Body of pancreas (tissue), 4 donors: ENCODE results near the gene ANKRD22. TPM values are rescaled to one million over a fixed set of nuclear protein-coding genes. Genes with fewer than 3 reads are reported as not detected.

Source experiments
- ATAC-seq: fragments of 150-250 bp; one replicate; pipeline ENCODE4 v1.9.1; 2016
- DNase-seq, 4 donors: peaks; one replicate each; pipeline ENCODE4 v3.0.0-alpha.2; 2019
- H3K27ac ChIP-seq, 4 donors: fragments of 200-600 bp; sonication (generic); 1 replicate in 3 of 4; 2 replicates in 1 of 4; pipeline versions ENCODE4 v1.5.1 to v1.6.1; 2016 to 2019; ENCODE audit warnings: mild to moderate bottlenecking in 1 of 4, mixed read lengths in 1 of 4, moderate library complexity in 1 of 4
- H3K27me3 ChIP-seq, 2 donors: fragments of 200-600 bp; sonication (generic); one replicate each; pipeline ENCODE4 v1.6.0; 2016; ENCODE audit warnings: mild to moderate bottlenecking in 1 of 2
- H3K36me3 ChIP-seq, 2 donors: fragments of 200-600 bp; sonication (generic); replicated peaks in 1 of 2; 2 replicates each; pipeline ENCODE4 v1.5.1; 2016; ENCODE audit warnings: low read depth in 2 of 2; ENCODE audit not compliant: insufficient read depth in 1 of 2
- H3K4me1 ChIP-seq: fragments of 200-600 bp; sonication (generic); one replicate; pipeline ENCODE4 v1.6.0; 2016
- H3K4me3 ChIP-seq, 2 donors: fragments of 200-600 bp; sonication (generic); 1 replicate in 1 of 2; 2 replicates in 1 of 2; pipeline ENCODE4 v1.5.1; 2016 to 2019
- H3K9me3 ChIP-seq, 3 donors: fragments of 200-600 bp; sonication (generic); 1 replicate in 2 of 3; 2 replicates in 1 of 3; pipeline ENCODE4 v1.5.1; 2016
- POLR2A ChIP-seq, 3 donors: fragments of 450-650 bp; IDR thresholded peaks; one replicate each; pipeline ENCODE4 v1.6.1; 2016; ENCODE audit warnings: antibody characterized with exemption in 3 of 3, mild to moderate bottlenecking in 2 of 3
- WGBS, 2 donors: methylation state at CpG; one replicate each; pipeline ENCODE4 v1.1.5; 2017; 5-methylcytosine and 5-hydroxymethylcytosine counted together
- intact Hi-C: fragments of 100-400 bp; cut with DNase I; formaldehyde crosslinking; loops from one replicate; pipeline ENCODE4 v1.15.1; 2023
- total RNA-seq, 2 donors: library from RNA; depleted of rRNA; stranded (reverse); fragments of >200 nt; gene quantifications; one replicate each; pipeline ENCODE4 v1.1.0, GENCODE V29; 2016
- TF ChIP-seq, protein P1 (sequence below), 7 experiments: fragments of 450-650 bp in 4 of 7; fragments of 200-600 bp in 3 of 7; sonication (generic) in 3 of 7; IDR thresholded peaks; one replicate each; pipeline ENCODE4 v1.5.1; 2016 to 2019; ENCODE audit warnings: antibody characterized with exemption in 7 of 7

Gene ANKRD22
- total RNA-seq, 2 donors from 2014 or later: 5.9 to 13.5 TPM

DNA sequence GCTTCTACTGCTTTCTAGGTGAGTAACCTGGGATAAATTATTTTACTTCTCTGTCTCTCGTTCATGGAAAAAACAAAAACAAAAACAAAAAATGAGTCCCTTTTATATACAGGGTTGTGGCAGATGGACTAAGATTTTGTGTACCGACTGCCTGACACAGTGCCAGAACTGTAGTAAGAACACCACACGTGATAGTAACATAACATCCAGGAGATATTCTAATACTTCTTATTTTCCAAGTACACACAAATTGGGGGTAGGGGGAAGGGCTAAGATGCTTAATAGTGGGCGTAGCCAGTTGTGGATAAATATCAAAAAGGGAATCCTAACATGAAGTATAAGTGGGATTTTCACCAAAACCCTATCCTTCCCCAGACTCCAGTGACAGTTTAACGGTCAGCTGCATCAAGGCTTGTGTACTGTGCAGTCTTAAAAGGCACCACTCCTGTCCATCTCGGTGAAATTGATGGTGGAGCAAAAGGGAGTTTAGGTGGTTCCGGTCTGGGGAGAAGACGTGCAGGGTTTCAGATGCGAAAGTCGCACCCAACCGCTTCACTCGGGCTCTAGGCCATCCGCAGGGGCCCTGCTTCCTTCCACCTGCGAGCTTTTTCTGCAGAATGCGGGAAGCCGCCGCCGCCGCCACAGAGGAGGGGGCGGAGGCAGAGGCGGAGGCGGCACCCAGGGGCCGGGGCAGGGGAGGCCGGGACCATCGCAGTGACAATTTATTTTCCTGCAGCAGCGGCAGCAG, 28.1 kb upstream of the ANKRD22 start, which contains the start of gene STAMBPL1:
Gene STAMBPL1 (plus strand): TSS at position 712 of the 748 bp plus-strand sequence. CDS start 21,464 bp downstream, outside the sequence.
- H3K4me1 ChIP-seq: peaks cover 16% of the 10 kb centered on the region
- ATAC-seq: peak; percentile 58

DNA sequence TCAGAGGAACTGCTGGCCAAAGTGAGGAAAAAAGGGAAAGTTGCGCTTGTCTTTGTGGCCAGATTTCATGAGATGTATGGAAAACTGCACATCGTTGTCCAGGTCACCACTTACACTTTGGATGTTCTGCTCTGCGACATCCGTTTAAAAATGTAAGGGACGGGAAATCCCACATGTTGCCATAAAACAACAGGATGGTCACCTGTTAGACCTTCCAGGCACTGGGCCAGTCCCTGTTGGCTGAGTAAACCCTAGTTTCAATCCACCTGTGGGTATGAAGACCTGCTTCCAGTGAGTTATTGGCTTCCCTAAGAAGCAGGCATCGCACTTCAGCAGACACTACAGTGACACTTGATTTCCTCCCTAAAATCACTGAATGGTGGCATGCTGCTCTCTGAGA, 25.7 kb upstream of the ANKRD22 start:
- intact Hi-C loops: no loop called here
- no peak for TF ChIP-seq POLR2A (IDR thresholded peaks at IDR 0.05)
- TF ChIP-seq, protein P1, sequence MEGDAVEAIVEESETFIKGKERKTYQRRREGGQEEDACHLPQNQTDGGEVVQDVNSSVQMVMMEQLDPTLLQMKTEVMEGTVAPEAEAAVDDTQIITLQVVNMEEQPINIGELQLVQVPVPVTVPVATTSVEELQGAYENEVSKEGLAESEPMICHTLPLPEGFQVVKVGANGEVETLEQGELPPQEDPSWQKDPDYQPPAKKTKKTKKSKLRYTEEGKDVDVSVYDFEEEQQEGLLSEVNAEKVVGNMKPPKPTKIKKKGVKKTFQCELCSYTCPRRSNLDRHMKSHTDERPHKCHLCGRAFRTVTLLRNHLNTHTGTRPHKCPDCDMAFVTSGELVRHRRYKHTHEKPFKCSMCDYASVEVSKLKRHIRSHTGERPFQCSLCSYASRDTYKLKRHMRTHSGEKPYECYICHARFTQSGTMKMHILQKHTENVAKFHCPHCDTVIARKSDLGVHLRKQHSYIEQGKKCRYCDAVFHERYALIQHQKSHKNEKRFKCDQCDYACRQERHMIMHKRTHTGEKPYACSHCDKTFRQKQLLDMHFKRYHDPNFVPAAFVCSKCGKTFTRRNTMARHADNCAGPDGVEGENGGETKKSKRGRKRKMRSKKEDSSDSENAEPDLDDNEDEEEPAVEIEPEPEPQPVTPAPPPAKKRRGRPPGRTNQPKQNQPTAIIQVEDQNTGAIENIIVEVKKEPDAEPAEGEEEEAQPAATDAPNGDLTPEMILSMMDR (IDR thresholded peaks at IDR 0.05): no peak
- no peaks in the 10 kb centered on the region for H3K9me3 ChIP-seq
- no peaks in the 10 kb centered on the region for H3K27me3 ChIP-seq
- DNase-seq: no peak
- H3K4me3 ChIP-seq: no peak overlapping the region
- H3K27ac ChIP-seq: no peak overlapping the region
- 59 to 73% methylated on average over 6 of the region's 6 CpGs for WGBS, 2 donors
- ATAC-seq: no peak
- H3K36me3 ChIP-seq: no peaks in the 10 kb centered on the region
- H3K4me1 ChIP-seq: peaks cover 16% of the 10 kb centered on the region

More for the DNA sequence above, 28.1 kb upstream of the ANKRD22 start, which contains the start of gene STAMBPL1:
- no peaks in the 10 kb centered on the region for H3K36me3 ChIP-seq
- 6 to 8% methylated on average over 18 of the region's 26 CpGs for WGBS, 2 donors
- H3K27ac ChIP-seq: peak within 1 kb of the TSS; percentile 77 to 90 (median 84)
- H3K9me3 ChIP-seq: no peaks in the 10 kb centered on the region
- H3K4me3 ChIP-seq: peak within 1 kb of the TSS; percentile 73 to 74
- H3K27me3 ChIP-seq: no peaks in the 10 kb centered on the region
- peak in 2 of 4 donors; percentile 45 to 56 for DNase-seq
- TF ChIP-seq, protein P1 (IDR thresholded peaks at IDR 0.05): no peak
- TF ChIP-seq POLR2A (IDR thresholded peaks at IDR 0.05): no peak
- intact Hi-C loops: no loop called here

DNA sequence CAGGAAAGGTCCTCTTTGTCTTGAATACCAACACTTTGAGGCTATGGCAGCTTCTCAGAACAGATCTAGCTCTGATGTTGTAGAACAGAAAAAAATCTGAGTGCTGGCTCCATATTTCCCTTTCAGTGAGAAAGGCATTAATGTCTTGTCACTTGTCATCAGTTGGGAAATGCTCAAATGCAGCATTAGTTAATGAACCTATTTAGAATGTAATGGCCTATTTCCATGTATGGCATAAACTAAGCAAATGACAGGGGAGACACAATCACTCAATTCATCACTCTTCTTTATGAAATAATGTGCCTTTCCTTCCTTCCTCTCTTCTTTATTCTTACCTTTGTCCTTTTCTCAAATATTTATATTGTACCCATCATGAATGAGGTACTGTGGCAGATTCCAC, 23.4 kb upstream of the ANKRD22 start:
- TF ChIP-seq, protein P1 (IDR thresholded peaks at IDR 0.05): no peak
- TF ChIP-seq POLR2A (IDR thresholded peaks at IDR 0.05): no peak
- peaks cover 9% of the 10 kb centered on the region for H3K4me1 ChIP-seq
- intact Hi-C loops: no loop called here

DNA sequence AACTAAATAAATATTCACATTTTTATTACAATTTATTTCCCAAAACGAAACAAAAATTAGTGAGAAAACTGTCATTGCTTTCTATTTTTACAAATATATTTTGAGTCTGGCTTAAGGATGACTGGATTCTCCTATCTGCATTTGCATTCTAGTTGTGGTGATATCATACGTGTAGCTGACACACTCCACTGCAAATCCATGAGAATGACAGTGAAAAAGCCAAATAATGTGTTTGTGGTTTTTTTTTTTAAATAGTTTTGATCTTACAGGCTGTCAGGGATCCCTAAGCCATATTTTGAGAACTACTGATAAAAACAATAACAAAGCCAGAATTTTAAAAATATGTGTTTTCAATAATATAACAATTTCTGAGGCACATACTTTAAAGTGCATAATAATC, 22.6 kb upstream of the ANKRD22 start:
- intact Hi-C loops: no loop called here
- no peak for DNase-seq

More for the DNA sequence above, 23.4 kb upstream of the ANKRD22 start:
- Histone ChIP-seq H3K36me3 (no peaks in the 10 kb centered on the region), H3K9me3 (no peaks in the 10 kb centered on the region), H3K27ac (no peak overlapping the region), H3K27me3 (no peaks in the 10 kb centered on the region), H3K4me3 (no peak overlapping the region)
- ATAC-seq (no peak), DNase-seq (no peak)

More for the DNA sequence above, 22.6 kb upstream of the ANKRD22 start:
- Histone ChIP-seq H3K4me1 (peaks cover 1% of the 10 kb centered on the region), H3K9me3 (no peaks in the 10 kb centered on the region), H3K4me3 (no peak overlapping the region), H3K27me3 (no peaks in the 10 kb centered on the region), H3K27ac (no peak overlapping the region), H3K36me3 (no peaks in the 10 kb centered on the region)
- no peak for TF ChIP-seq POLR2A (IDR thresholded peaks at IDR 0.05)
- TF ChIP-seq, protein P1 (IDR thresholded peaks at IDR 0.05): no peak
- no peak for ATAC-seq
- WGBS, 2 donors: 62 to 72% methylated on average over 2 of the region's 2 CpGs
